Activated T-cell treated with anti-CD3 and anti-CD28 coated beads, Interleukin-2, amount 50 U/mL, for 24 hours (primary cell): ENCODE measurements around the gene GMCL2.

ENCODE experiments used
- DNase-seq: peaks from one replicate; pipeline ENCODE4 v3.0.0-alpha.2; 2020
- H3K27ac Mint-ChIP-seq: 2 replicates; pipeline ENCODE4 v1.8.0; 2020; ENCODE audit warnings: mild to moderate bottlenecking, mixed read lengths
- H3K27me3 Mint-ChIP-seq: 2 replicates; pipeline ENCODE4 v1.8.0; 2020; ENCODE audit warnings: mixed read lengths
- H3K36me3 Mint-ChIP-seq: 2 replicates; pipeline ENCODE4 v1.8.0; 2020; ENCODE audit warnings: low read depth, mixed read lengths
- H3K4me1 Mint-ChIP-seq: 2 replicates; pipeline ENCODE4 v1.8.0; 2020; ENCODE audit warnings: low read depth, mixed read lengths
- H3K4me3 Mint-ChIP-seq: 2 replicates; pipeline ENCODE4 v1.8.0; 2020; ENCODE audit warnings: mild to moderate bottlenecking, moderate library complexity, mixed read lengths
- H3K9me3 Mint-ChIP-seq: 2 replicates; pipeline ENCODE4 v1.8.0; 2020; ENCODE audit warnings: mixed read lengths

Gene GMCL2

GRCh38 chr5:178193251-178193809, 6.2 kb upstream of the GMCL2 start:
- no peak overlapping the region for H3K27ac Mint-ChIP-seq
- DNase-seq = no peak
- H3K9me3 Mint-ChIP-seq = no peaks in the 10 kb centered on the region
- peaks cover 33% of the 10 kb centered on the region for H3K27me3 Mint-ChIP-seq
- no peaks in the 10 kb centered on the region for H3K36me3 Mint-ChIP-seq
- peaks cover 17% of the 10 kb centered on the region for H3K4me1 Mint-ChIP-seq
- H3K4me3 Mint-ChIP-seq = no peak overlapping the region

GRCh38 chr5:178192787-178193186, 5.6 kb upstream of the GMCL2 start:
- DNase-seq = no peak
- no peaks in the 10 kb centered on the region for H3K36me3 Mint-ChIP-seq
- peaks cover 17% of the 10 kb centered on the region for H3K4me1 Mint-ChIP-seq
- peaks cover 34% of the 10 kb centered on the region for H3K27me3 Mint-ChIP-seq
- no peak overlapping the region for H3K4me3 Mint-ChIP-seq
- H3K27ac Mint-ChIP-seq = no peak overlapping the region
- H3K9me3 Mint-ChIP-seq = no peaks in the 10 kb centered on the region

GRCh38 chr5:178192244-178192643, 5.1 kb upstream of the GMCL2 start:
- Mint-ChIP-seq H3K36me3 (no peaks in the 10 kb centered on the region), H3K27me3 (peaks cover 34% of the 10 kb centered on the region), H3K4me3 (no peak overlapping the region), H3K27ac (no peak overlapping the region), H3K4me1 (peaks cover 17% of the 10 kb centered on the region), H3K9me3 (no peaks in the 10 kb centered on the region)
- DNase-seq = no peak

GRCh38 chr5:178191661-178192060, 4.5 kb upstream of the GMCL2 start:
- H3K27me3 Mint-ChIP-seq = peaks cover 34% of the 10 kb centered on the region
- H3K9me3 Mint-ChIP-seq = no peaks in the 10 kb centered on the region
- DNase-seq = no peak
- H3K4me1 Mint-ChIP-seq = peaks cover 17% of the 10 kb centered on the region
- no peaks in the 10 kb centered on the region for H3K36me3 Mint-ChIP-seq
- no peak overlapping the region for H3K4me3 Mint-ChIP-seq
- no peak overlapping the region for H3K27ac Mint-ChIP-seq

- H3K27me3 Mint-ChIP-seq = peaks cover 30% of the 10 kb centered on the region
- H3K36me3 Mint-ChIP-seq = no peaks in the 10 kb centered on the region
- no peaks in the 10 kb centered on the region for H3K9me3 Mint-ChIP-seq
- DNase-seq = no peak
- H3K27ac Mint-ChIP-seq = no peak overlapping the region
- no peak overlapping the region for H3K4me3 Mint-ChIP-seq
- H3K4me1 Mint-ChIP-seq = peaks cover 16% of the 10 kb centered on the region
These were observed 2.3 kb upstream of the GMCL2 start for GRCh38 chr5:178189433-178189832.

- DNase-seq = no peak
- H3K4me3 Mint-ChIP-seq = no peak overlapping the region
- peaks cover 10% of the 10 kb centered on the region for H3K27me3 Mint-ChIP-seq
- no peaks in the 10 kb centered on the region for H3K36me3 Mint-ChIP-seq
- H3K27ac Mint-ChIP-seq = no peak overlapping the region
- no peaks in the 10 kb centered on the region for H3K9me3 Mint-ChIP-seq
- peaks cover 7% of the 10 kb centered on the region for H3K4me1 Mint-ChIP-seq
These were observed 744 bp downstream of the GMCL2 start for GRCh38 chr5:178186427-178186826.

- H3K4me1 Mint-ChIP-seq = peaks cover 7% of the 10 kb centered on the region
- no peaks in the 10 kb centered on the region for H3K36me3 Mint-ChIP-seq
- no peak for DNase-seq
- no peaks in the 10 kb centered on the region for H3K9me3 Mint-ChIP-seq
- H3K4me3 Mint-ChIP-seq = no peak overlapping the region
- peaks cover 4% of the 10 kb centered on the region for H3K27me3 Mint-ChIP-seq
- no peak overlapping the region for H3K27ac Mint-ChIP-seq
These were observed 4.9 kb downstream of the GMCL2 start for GRCh38 chr5:178182158-178182876.

- Mint-ChIP-seq H3K27ac (no peak overlapping the region), H3K4me3 (no peak overlapping the region), H3K9me3 (no peaks in the 10 kb centered on the region), H3K36me3 (no peaks in the 10 kb centered on the region), H3K4me1 (peaks cover 7% of the 10 kb centered on the region), H3K27me3 (peaks cover 4% of the 10 kb centered on the region)
- no peak for DNase-seq
These were observed 6.9 kb downstream of the GMCL2 start for GRCh38 chr5:178180141-178180863.

- Mint-ChIP-seq H3K4me1 (peaks cover 6% of the 10 kb centered on the region), H3K27me3 (peaks cover 4% of the 10 kb centered on the region), H3K27ac (no peak overlapping the region), H3K36me3 (no peaks in the 10 kb centered on the region), H3K9me3 (no peaks in the 10 kb centered on the region), H3K4me3 (no peak overlapping the region)
- DNase-seq = no peak
These were observed 9.6 kb downstream of the GMCL2 start for GRCh38 chr5:178177569-178177968.

- DNase-seq = no peak
- H3K27me3 Mint-ChIP-seq = peaks cover 4% of the 10 kb centered on the region
- H3K36me3 Mint-ChIP-seq = no peaks in the 10 kb centered on the region
- H3K4me1 Mint-ChIP-seq = no peaks in the 10 kb centered on the region
- H3K4me3 Mint-ChIP-seq = no peak overlapping the region
- H3K9me3 Mint-ChIP-seq = no peaks in the 10 kb centered on the region
- no peak overlapping the region for H3K27ac Mint-ChIP-seq
These were observed 10.4 kb downstream of the GMCL2 start for GRCh38 chr5:178176791-178177190.

- Mint-ChIP-seq H3K4me3 (no peak overlapping the region), H3K27me3 (peaks cover 4% of the 10 kb centered on the region), H3K9me3 (no peaks in the 10 kb centered on the region), H3K4me1 (no peaks in the 10 kb centered on the region), H3K36me3 (no peaks in the 10 kb centered on the region), H3K27ac (no peak overlapping the region)
- no peak for DNase-seq
These were observed 12.7 kb downstream of the GMCL2 start for GRCh38 chr5:178174456-178174855.

- Mint-ChIP-seq H3K4me3 (no peak overlapping the region), H3K27me3 (no peaks in the 10 kb centered on the region), H3K27ac (no peak overlapping the region), H3K36me3 (no peaks in the 10 kb centered on the region), H3K4me1 (no peaks in the 10 kb centered on the region), H3K9me3 (no peaks in the 10 kb centered on the region)
- DNase-seq = no peak
These were observed 16.7 kb downstream of the GMCL2 start for GRCh38 chr5:178170455-178170854.

GRCh38 chr5:178165581-178165980, 21.6 kb downstream of the GMCL2 start:
- H3K4me1 Mint-ChIP-seq = peaks cover 7% of the 10 kb centered on the region
- H3K27ac Mint-ChIP-seq = no peak overlapping the region
- no peaks in the 10 kb centered on the region for H3K9me3 Mint-ChIP-seq
- H3K4me3 Mint-ChIP-seq = no peak overlapping the region
- DNase-seq = no peak
- no peaks in the 10 kb centered on the region for H3K36me3 Mint-ChIP-seq
- peaks cover 29% of the 10 kb centered on the region for H3K27me3 Mint-ChIP-seq

GRCh38 chr5:178163772-178164735, 23.1 kb downstream of the GMCL2 start:
- H3K27me3 Mint-ChIP-seq = peaks cover 29% of the 10 kb centered on the region
- peak; percentile 98 for DNase-seq
- H3K4me3 Mint-ChIP-seq = peak overlapping the region; percentile 41
- peaks cover 7% of the 10 kb centered on the region for H3K4me1 Mint-ChIP-seq
- H3K36me3 Mint-ChIP-seq = no peaks in the 10 kb centered on the region
- no peak overlapping the region for H3K27ac Mint-ChIP-seq
- no peaks in the 10 kb centered on the region for H3K9me3 Mint-ChIP-seq
